ENCODE results near the gene PARN.
"Not testable (repeated sequence)": the region's sequence is repeated elsewhere in the genome, so short reads cannot be mapped to it uniquely, and the experiment has no call there.

PARN gene

GRCh38 chr16:14458576-14458975 is 171.5 kb downstream of the PARN start:
- no peak for DNase-seq

DNA sequence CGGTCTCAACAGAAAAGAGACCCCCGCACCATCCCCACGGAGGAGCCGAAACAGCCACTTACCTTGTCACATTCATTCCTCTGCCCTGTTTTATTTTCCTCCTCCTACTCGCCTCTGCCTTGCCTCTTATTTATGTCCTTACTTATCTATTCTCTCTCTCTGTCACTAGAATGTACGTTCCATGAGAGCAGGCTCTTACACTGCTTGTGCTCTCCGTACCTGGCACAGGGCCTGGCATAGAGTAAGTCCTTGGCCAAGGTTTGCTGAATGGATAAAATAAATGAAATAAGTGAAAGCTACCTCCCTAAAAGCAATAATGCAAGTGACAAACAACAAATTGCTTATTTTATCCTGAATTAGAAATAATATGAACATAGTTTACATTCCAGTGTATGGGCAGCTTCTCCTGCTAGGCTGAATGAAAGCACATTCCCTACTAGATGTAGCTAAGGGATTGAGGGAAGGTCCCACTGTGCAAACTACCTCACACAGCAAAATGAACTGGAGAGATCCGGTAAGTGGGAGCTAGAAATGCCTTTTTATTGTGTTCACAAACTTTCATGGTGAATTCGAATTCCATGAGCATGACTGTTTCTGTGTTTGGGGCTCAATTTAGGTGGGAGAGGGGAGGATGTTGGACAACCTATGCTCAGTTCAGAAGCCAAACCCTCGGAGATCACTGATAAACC is 173.1 kb downstream of the PARN start:
- no peak for DNase-seq

- DNase-seq: no peak
Observed at GRCh38 chr16:14455573-14455972, 174.5 kb downstream of the PARN start.

DNA sequence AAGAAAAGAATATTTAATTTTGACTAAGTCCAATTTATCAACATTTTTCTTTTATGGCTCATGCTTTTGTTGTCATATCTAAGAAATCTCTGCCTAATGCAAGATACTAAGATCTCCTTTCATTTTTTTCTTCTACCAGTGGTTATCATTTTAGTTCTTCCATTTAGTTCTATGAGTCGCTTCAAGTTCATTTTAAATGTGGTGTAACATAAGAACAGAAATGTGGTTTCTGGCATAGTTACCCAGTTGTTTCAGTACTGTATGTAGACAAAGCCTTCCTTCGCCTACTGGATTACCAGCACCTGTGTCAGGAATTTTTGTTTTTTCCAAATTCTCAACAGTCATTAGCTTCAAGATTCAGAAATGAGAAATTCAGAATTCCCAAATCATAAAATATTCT is 175.7 kb downstream of the PARN start:
- DNase-seq: no peak

- DNase-seq: no peak
Observed at GRCh38 chr16:14452066-14452465, 178.0 kb downstream of the PARN start.

- DNase-seq: no peak
Observed at GRCh38 chr16:14450846-14451245, 179.2 kb downstream of the PARN start.

- DNase-seq: no peak
Observed at GRCh38 chr16:14449790-14450480, 180.1 kb downstream of the PARN start.

GRCh38 chr16:14449334-14449733 is 180.7 kb downstream of the PARN start:
- no peak for DNase-seq

DNA sequence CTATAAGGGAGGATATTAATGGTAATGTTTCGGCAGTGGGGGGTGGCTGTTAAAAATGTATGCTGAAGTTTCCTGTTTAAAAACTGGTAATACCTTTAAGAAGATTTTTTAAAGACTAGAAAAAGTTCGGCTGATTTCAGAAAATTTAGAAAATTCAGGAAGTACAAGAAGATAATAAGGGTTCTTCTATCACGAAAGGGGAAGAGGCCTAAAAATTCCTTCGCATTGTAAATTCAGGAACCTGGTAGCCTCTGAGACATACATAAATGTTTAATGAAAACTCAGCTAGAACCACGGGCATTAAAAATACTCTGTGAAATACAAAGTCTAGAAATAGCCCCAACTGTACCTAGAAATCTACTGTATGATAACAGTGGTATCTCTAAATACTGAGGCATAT is 181.2 kb downstream of the PARN start:
- DNase-seq: no peak

- no peak for DNase-seq
Observed at GRCh38 chr16:14447783-14448182, 182.3 kb downstream of the PARN start.

GRCh38 chr16:14446796-14447195 is 183.3 kb downstream of the PARN start:
- DNase-seq: no peak

GRCh38 chr16:14445937-14446715 is 183.9 kb downstream of the PARN start:
- no peak for DNase-seq

DNA sequence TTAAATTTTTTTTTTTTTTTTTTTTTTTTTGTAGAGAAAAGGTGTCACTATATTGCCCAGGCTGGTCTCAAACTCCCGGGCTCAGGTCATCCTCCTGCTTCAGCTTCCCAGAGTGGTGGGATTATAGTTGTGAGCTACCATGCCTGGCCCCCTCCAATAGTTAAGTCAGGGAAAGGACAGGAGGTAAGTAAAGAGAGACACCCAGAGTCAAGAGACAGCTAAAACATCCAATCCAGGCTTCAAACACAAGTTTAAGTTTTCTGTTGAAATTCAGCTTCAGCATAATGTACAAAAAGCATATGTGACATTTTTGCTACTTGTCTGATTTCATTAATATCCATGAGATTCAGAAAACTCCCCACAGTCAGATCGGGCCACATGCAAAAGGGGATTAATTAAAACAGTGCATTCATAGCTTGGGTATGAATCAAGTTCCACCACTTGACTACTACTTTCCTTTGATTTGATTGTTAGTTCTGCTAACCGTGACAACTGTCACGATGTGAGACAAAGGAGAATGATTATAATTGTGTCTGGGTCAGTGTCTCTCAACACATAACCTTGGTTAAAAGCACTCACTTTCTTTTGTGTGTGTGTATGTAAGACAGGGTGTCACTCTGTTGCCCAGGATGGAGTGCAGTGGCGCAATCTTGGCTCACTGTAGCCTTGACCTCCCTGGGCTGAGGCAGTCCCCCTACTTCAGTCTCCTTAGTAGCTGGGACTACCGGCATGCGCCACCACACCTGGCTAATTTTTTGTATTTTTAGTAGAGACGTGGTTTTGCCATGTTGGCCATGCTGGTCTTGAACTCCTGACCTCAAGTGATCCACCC is 184.9 kb downstream of the PARN start:
- DNase-seq: no peak

DNA sequence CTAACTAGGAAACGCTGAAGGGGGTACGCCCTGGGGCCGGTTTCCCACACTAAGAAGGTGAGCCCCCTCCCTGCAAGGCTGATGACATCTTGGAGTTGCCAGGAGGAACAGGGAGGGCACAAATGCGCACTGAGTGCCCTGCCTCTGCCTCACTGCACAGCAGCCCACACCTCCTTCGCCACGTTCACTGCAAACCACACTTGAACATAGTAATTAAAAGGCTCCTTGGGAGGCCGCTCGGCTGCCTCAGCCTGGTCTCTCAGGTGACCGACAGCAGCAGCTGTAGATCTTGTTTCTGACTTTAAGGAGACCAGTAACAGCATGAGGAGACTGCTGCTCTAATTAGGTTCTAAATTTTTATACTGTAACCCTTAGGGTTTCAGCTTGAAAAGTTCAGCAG is 188.5 kb downstream of the PARN start:
- DNase-seq: not testable (repeated sequence)

- DNase-seq: no peak
Observed at GRCh38 chr16:14438256-14438655, 191.8 kb downstream of the PARN start.

- no peak for DNase-seq
Observed at GRCh38 chr16:14437426-14437825, 192.6 kb downstream of the PARN start.

DNA sequence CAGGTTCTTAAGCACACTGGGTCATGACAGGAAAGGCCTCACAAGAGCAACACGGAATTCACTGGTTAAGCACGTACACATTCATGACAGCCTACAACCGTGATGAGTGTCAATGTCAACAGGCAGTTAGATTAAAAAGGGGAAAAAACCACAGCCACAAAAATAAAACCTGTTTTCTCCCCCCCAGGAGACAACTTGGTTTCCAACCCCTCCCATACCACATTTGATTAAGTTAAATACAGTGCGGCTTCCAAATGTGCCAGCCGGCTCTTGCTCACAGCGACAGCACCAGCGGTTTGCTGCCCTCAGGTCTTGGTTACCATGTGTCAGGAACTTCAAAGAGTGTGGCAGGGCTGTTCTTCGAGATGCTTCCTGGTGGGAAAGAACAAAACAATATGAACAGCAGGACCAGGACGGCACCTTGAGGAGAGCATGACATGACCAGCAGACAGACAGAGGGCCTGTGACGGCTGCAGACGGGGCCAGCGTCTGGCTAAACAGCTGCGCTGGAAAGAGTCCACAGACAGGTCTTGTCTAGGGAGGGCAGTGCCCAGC is 193.6 kb downstream of the PARN start:
- DNase-seq: no peak

DNA sequence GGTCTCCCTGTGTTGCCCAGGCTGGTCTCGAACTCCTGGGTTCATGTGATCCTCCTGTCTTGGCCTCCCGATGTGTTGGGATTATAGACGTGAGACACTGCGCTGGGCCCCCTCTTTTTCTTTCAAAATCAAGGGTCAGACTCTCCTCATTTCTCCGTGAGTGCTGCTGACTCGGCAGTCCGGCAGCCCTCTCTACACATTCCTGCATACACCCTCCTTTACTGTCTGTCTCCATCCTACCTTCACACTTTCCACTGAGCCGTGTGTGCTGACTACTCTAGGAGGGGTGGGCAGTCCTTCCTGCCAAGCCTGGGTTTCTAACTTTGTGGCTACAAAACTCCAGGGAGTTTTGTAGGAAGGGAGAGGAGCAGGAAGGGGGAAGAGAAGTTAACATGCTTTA is 195.2 kb downstream of the PARN start:
- DNase-seq: no peak

GRCh38 chr16:14428971-14429637 is 201.0 kb downstream of the PARN start:
- DNase-seq: not testable (repeated sequence)

DNA sequence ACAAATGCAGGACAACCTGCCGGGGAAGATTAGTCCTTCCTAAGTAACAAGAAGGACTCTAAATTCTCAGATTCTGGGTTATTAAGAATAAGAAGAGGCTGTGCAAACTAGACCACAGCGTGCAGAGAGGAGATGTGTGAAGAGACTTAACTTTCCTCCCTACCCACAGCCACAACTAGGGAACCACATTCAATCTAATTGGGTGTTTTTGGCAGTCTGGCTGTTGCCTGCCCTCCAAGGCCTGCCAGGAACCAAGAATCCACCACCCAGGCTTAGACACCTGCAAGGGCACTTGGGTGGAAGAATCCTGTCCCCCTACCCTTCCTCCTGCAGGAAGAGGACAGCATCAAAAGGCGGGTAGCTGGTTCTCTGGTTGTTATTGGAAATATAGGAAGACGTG is 202.0 kb downstream of the PARN start:
- no peak for DNase-seq

- no peak for DNase-seq
Observed at GRCh38 chr16:14427371-14427948, 202.6 kb downstream of the PARN start.

- DNase-seq: no peak
Observed at GRCh38 chr16:14424595-14424994, 205.5 kb downstream of the PARN start.
